H1 (cell line): ENCODE measurements around the gene NACAD.
A peak's percentile ranks its signal among the peaks of the same experiment; 100 is the strongest.

Experiments
- EZH2 ChIP-seq: fragments of 200-600 bp; sonication (generic); IDR thresholded peaks from 2 replicates; pipeline ENCODE4 v1.7.1; 2012; ENCODE audit warnings: low read depth, mild to moderate bottlenecking, moderate library complexity, low read length, inconsistent platforms; ENCODE audit not compliant: severe bottlenecking
- GTF2F1 ChIP-seq: IDR thresholded peaks from 2 replicates; pipeline ENCODE4 v1.6.1; 2012; ENCODE audit warnings: low read depth, low read length, improper control_type of control experiment, borderline replicate concordance
- POLR2A ChIP-seq, 2 experiments: IDR thresholded peaks; 1 replicate in 1 of 2; 2 replicates in 1 of 2; pipeline ENCODE4 v1.6.1; 2011; ENCODE audit warnings: low read depth in 2 of 2, low read length in 2 of 2, mild to moderate bottlenecking in 2 of 2; ENCODE audit errors: control extremely low read depth in 1 of 2
- RAD21 ChIP-seq, 2 experiments: IDR thresholded peaks in 1 of 2; conservative IDR thresholded peaks in 1 of 2; 2 replicates each; pipeline ENCODE4 v1.6.1; 2011; ENCODE audit warnings: low read depth in 2 of 2, low read length in 2 of 2, improper control_type of control experiment in 1 of 2, inconsistent platforms in 1 of 2, mild to moderate bottlenecking in 1 of 2, moderate library complexity in 1 of 2
- SIX5 ChIP-seq: IDR thresholded peaks from 2 replicates; pipeline ENCODE4 v1.6.1; 2011; ENCODE audit warnings: mild to moderate bottlenecking, low read depth, low read length
- SP4 ChIP-seq: IDR thresholded peaks from 2 replicates; pipeline ENCODE4 v1.6.1; 2012; ENCODE audit warnings: low read length, inconsistent platforms
- SRF ChIP-seq: IDR thresholded peaks from 2 replicates; pipeline ENCODE4 v1.6.1; 2011; ENCODE audit warnings: mild to moderate bottlenecking, low read depth, low read length, moderate library complexity
- TF ChIP-seq, protein P1 (sequence below), 3 experiments: IDR thresholded peaks; 1 replicate in 2 of 3; 2 replicates in 1 of 3; pipeline versions ENCODE4 v1.5.1 to v1.6.1; 2011; ENCODE audit warnings: low read length in 3 of 3, mild to moderate bottlenecking in 3 of 3, inconsistent platforms in 2 of 3, low read depth in 1 of 3, moderate library complexity in 1 of 3; ENCODE audit not compliant: insufficient read depth in 1 of 3; ENCODE audit errors: control extremely low read depth in 1 of 3
- TF ChIP-seq, protein P2 (sequence below): IDR thresholded peaks from 2 replicates; pipeline ENCODE4 v1.6.1; 2012; ENCODE audit warnings: low read length, inconsistent platforms

DNA sequence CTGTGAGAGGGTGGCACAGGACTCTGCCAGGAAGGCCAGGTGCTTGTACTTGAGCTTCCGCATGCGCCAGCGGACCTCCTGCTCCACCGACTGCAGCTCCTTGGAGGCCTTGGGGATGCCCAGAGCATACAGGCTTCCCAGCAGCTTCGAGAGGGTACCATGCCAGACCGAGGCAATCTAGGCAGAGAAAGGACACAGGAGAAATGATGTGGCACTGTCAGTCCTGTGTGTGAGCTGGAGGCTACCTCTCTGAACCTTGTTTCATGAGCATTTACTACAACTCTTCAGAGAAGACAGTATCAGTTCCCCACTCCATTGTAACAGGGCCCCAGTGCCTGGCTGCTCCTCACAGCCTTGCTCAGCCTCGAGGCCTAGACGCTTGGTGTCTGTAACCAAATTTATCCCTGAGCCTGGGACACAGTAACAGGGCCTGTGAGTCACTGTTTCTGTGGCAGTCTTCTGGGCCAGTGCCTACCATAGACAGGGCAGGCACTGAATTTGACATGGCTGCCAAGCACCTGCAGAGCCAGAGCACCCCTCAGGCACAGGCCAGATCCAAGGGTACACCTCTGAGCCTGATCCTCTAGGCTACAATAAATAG is 16.9 kb upstream of the NACAD start:
- TF ChIP-seq SRF (no peak), EZH2 (no peak), SIX5 (no peak), SP4 (no peak), RAD21 (IDR thresholded peaks at IDR 0.05 in 1 of 2, conservative IDR thresholded peaks at IDR 0.05 in 1 of 2; ENCODE audit: low read depth in 2 of 2, low read length in 2 of 2) (no peak), POLR2A (IDR thresholded peaks at IDR 0.05; ENCODE audit: control extremely low read depth in 1 of 2, low read depth in 2 of 2, low read length in 2 of 2) (0 out of 3 replicates have a peak, but pooled peaks of 1 of the 2 experiments have one; percentile 11), GTF2F1 (no peak)
- TF ChIP-seq, protein P1, sequence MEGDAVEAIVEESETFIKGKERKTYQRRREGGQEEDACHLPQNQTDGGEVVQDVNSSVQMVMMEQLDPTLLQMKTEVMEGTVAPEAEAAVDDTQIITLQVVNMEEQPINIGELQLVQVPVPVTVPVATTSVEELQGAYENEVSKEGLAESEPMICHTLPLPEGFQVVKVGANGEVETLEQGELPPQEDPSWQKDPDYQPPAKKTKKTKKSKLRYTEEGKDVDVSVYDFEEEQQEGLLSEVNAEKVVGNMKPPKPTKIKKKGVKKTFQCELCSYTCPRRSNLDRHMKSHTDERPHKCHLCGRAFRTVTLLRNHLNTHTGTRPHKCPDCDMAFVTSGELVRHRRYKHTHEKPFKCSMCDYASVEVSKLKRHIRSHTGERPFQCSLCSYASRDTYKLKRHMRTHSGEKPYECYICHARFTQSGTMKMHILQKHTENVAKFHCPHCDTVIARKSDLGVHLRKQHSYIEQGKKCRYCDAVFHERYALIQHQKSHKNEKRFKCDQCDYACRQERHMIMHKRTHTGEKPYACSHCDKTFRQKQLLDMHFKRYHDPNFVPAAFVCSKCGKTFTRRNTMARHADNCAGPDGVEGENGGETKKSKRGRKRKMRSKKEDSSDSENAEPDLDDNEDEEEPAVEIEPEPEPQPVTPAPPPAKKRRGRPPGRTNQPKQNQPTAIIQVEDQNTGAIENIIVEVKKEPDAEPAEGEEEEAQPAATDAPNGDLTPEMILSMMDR (IDR thresholded peaks at IDR 0.05; ENCODE audit: control extremely low read depth in 1 of 3, insufficient read depth in 1 of 3, low read depth in 1 of 3, low read length in 3 of 3), result no peak
- TF ChIP-seq, protein P2, sequence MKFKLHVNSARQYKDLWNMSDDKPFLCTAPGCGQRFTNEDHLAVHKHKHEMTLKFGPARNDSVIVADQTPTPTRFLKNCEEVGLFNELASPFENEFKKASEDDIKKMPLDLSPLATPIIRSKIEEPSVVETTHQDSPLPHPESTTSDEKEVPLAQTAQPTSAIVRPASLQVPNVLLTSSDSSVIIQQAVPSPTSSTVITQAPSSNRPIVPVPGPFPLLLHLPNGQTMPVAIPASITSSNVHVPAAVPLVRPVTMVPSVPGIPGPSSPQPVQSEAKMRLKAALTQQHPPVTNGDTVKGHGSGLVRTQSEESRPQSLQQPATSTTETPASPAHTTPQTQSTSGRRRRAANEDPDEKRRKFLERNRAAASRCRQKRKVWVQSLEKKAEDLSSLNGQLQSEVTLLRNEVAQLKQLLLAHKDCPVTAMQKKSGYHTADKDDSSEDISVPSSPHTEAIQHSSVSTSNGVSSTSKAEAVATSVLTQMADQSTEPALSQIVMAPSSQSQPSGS, result no peak
